ENCODE data around the gene SPECC1L. TPM values are rescaled to one million over a fixed set of nuclear protein-coding genes. Genes with fewer than 3 reads are reported as not detected.

SPECC1L gene
- polyA plus RNA-seq (2013): 28.4 and 30.4 TPM in 2 replicates

- peak within 1 kb of the TSS; percentile 88 for H2BK5ac ChIP-seq (ENCODE audit: low read depth, low read length, poor library complexity)
Observed at GRCh38 chr22:24270556-24271385, at the start of gene SPECC1L. SPECC1L (plus strand) TSS chr22:24270831; CDS start chr22:24302232, 31,401 bp downstream.

GRCh38 chr22:24224468-24224867 is 46.2 kb upstream of the SPECC1L start:
- Histone ChIP-seq H2BK12ac (ENCODE audit: low read length) (no peak overlapping the region), H3K27ac (ENCODE audit: low read depth, low read length) (no peak overlapping the region), H4K12ac (ENCODE audit: low read depth, low read length) (no peak overlapping the region), H2BK5ac (ENCODE audit: low read depth, low read length, poor library complexity) (no peak overlapping the region), H2AK5ac (ENCODE audit: low read length) (no peak overlapping the region), H3K23ac (ENCODE audit: low read length) (no peak overlapping the region), H3K27me3 (ENCODE audit: insufficient read depth, low read length) (no peaks in the 10 kb centered on the region), H3K4me1 (ENCODE audit: control insufficient read depth in 1 of 2, insufficient read depth in 2 of 2, low read length in 2 of 2) (no peaks in the 10 kb centered on the region), H2BK120ac (ENCODE audit: insufficient read depth, low read length, poor library complexity) (no peak overlapping the region), H3K14ac (ENCODE audit: low read length) (no peak overlapping the region), H3K9me3 (ENCODE audit: insufficient read depth, low read depth, low read length) (peaks cover 4% of the 10 kb centered on the region), H2AFZ (ENCODE audit: insufficient read depth, low read length, poor library complexity) (no peak overlapping the region), H4K8ac (ENCODE audit: low read depth, low read length) (no peak overlapping the region), H4K91ac (ENCODE audit: low read depth, low read length) (no peak overlapping the region), H3K36me3 (ENCODE audit: control insufficient read depth in 1 of 2, insufficient read depth in 2 of 2, low read length in 2 of 2) (peaks cover 4 to 6% of the 10 kb centered on the region in 2 experiments), H3K4ac (ENCODE audit: low read depth, low read length) (no peak overlapping the region), H3K18ac (ENCODE audit: low read length) (no peak overlapping the region), H3K4me2 (ENCODE audit: low read length) (no peak overlapping the region), H3K79me1 (ENCODE audit: low read length) (no peaks in the 10 kb centered on the region), H3K4me3 (ENCODE audit: low read depth, low read length) (no peak overlapping the region), H3K79me2 (ENCODE audit: control insufficient read depth, insufficient read depth, low read length, poor library complexity) (no peaks in the 10 kb centered on the region), H3K9ac (ENCODE audit: low read length) (no peak overlapping the region)
- DNase-seq: no peak
- no CpG with 5 or more reads among the region's 1 CpG for WGBS (ENCODE audit: extremely low coverage, insufficient coverage, insufficient read length)

More at GRCh38 chr22:24270556-24271385, at the start of gene SPECC1L:
- H3K9me3 ChIP-seq (ENCODE audit: insufficient read depth, low read depth, low read length): no peaks in the 10 kb centered on the region
- peak within 1 kb of the TSS; percentile 90 for H3K4me3 ChIP-seq (ENCODE audit: low read depth, low read length)
- peak within 1 kb of the TSS; percentile 87 for H3K4ac ChIP-seq (ENCODE audit: low read depth, low read length)
- H3K79me1 ChIP-seq (ENCODE audit: low read length): peaks cover 12% of the 10 kb centered on the region
- H2AFZ ChIP-seq (ENCODE audit: insufficient read depth, low read length, poor library complexity): peak within 1 kb of the TSS; percentile 87
- DNase-seq: peak; percentile 93 to 95
- H3K4me2 ChIP-seq (ENCODE audit: low read length): peak within 1 kb of the TSS; percentile 89
- peak within 1 kb of the TSS; percentile 97 for H2BK12ac ChIP-seq (ENCODE audit: low read length)
- H3K14ac ChIP-seq (ENCODE audit: low read length): peak within 1 kb of the TSS; percentile 95
- H4K8ac ChIP-seq (ENCODE audit: low read depth, low read length): peak within 1 kb of the TSS; percentile 97
- peak within 1 kb of the TSS; percentile 95 for H4K12ac ChIP-seq (ENCODE audit: low read depth, low read length)
- H2BK120ac ChIP-seq (ENCODE audit: insufficient read depth, low read length, poor library complexity): peak within 1 kb of the TSS; percentile 82
- peaks cover 0 to 2% of the 10 kb centered on the region in 2 experiments for H3K36me3 ChIP-seq (ENCODE audit: control insufficient read depth in 1 of 2, insufficient read depth in 2 of 2, low read length in 2 of 2)
- peak within 1 kb of the TSS; percentile 89 for H3K18ac ChIP-seq (ENCODE audit: low read length)
- no CpG with 5 or more reads among the region's 89 CpGs for WGBS (ENCODE audit: extremely low coverage, insufficient coverage, insufficient read length)
- H2AK5ac ChIP-seq (ENCODE audit: low read length): peak within 1 kb of the TSS; percentile 79
- H3K27me3 ChIP-seq (ENCODE audit: insufficient read depth, low read length): no peaks in the 10 kb centered on the region
- H3K4me1 ChIP-seq (ENCODE audit: control insufficient read depth in 1 of 2, insufficient read depth in 2 of 2, low read length in 2 of 2): peaks cover 2 to 7% of the 10 kb centered on the region in 2 experiments
- H3K27ac ChIP-seq (ENCODE audit: low read depth, low read length): peak within 1 kb of the TSS; percentile 92
- peak within 1 kb of the TSS; percentile 95 for H3K9ac ChIP-seq (ENCODE audit: low read length)
- no peak within 1 kb of the TSS for H3K23ac ChIP-seq (ENCODE audit: low read length)
- H3K79me2 ChIP-seq (ENCODE audit: control insufficient read depth, insufficient read depth, low read length, poor library complexity): peaks cover 19% of the 10 kb centered on the region
- H4K91ac ChIP-seq (ENCODE audit: low read depth, low read length): peak within 1 kb of the TSS; percentile 91

GRCh38 chr22:24225044-24225601 is 45.5 kb upstream of the SPECC1L start:
- H3K9ac ChIP-seq (ENCODE audit: low read length): no peak overlapping the region
- DNase-seq: no peak
- WGBS (ENCODE audit: extremely low coverage, insufficient coverage, insufficient read length): no CpG with 5 or more reads among the region's 14 CpGs
- H2AFZ ChIP-seq (ENCODE audit: insufficient read depth, low read length, poor library complexity): no peak overlapping the region
- no peak overlapping the region for H2BK120ac ChIP-seq (ENCODE audit: insufficient read depth, low read length, poor library complexity)
- H3K27me3 ChIP-seq (ENCODE audit: insufficient read depth, low read length): no peaks in the 10 kb centered on the region
- no peak overlapping the region for H3K23ac ChIP-seq (ENCODE audit: low read length)
- H3K79me2 ChIP-seq (ENCODE audit: control insufficient read depth, insufficient read depth, low read length, poor library complexity): no peaks in the 10 kb centered on the region
- no peak overlapping the region for H3K27ac ChIP-seq (ENCODE audit: low read depth, low read length)
- H3K18ac ChIP-seq (ENCODE audit: low read length): no peak overlapping the region
- H3K4me3 ChIP-seq (ENCODE audit: low read depth, low read length): no peak overlapping the region
- no peaks in the 10 kb centered on the region for H3K4me1 ChIP-seq (ENCODE audit: control insufficient read depth in 1 of 2, insufficient read depth in 2 of 2, low read length in 2 of 2)
- H4K8ac ChIP-seq (ENCODE audit: low read depth, low read length): no peak overlapping the region
- H2BK12ac ChIP-seq (ENCODE audit: low read length): no peak overlapping the region
- no peak overlapping the region for H3K4me2 ChIP-seq (ENCODE audit: low read length)
- H4K91ac ChIP-seq (ENCODE audit: low read depth, low read length): no peak overlapping the region
- no peak overlapping the region for H3K4ac ChIP-seq (ENCODE audit: low read depth, low read length)
- H3K36me3 ChIP-seq (ENCODE audit: control insufficient read depth in 1 of 2, insufficient read depth in 2 of 2, low read length in 2 of 2): peaks cover 1 to 6% of the 10 kb centered on the region in 2 experiments
- H3K79me1 ChIP-seq (ENCODE audit: low read length): no peaks in the 10 kb centered on the region
- no peak overlapping the region for H3K14ac ChIP-seq (ENCODE audit: low read length)
- no peak overlapping the region for H4K12ac ChIP-seq (ENCODE audit: low read depth, low read length)
- H3K9me3 ChIP-seq (ENCODE audit: insufficient read depth, low read depth, low read length): peaks cover 4% of the 10 kb centered on the region
- H2AK5ac ChIP-seq (ENCODE audit: low read length): no peak overlapping the region
- H2BK5ac ChIP-seq (ENCODE audit: low read depth, low read length, poor library complexity): no peak overlapping the region

GRCh38 chr22:24225951-24226350 is 44.7 kb upstream of the SPECC1L start:
- WGBS (ENCODE audit: extremely low coverage, insufficient coverage, insufficient read length): no CpG with 5 or more reads among the region's 14 CpGs
- Histone ChIP-seq H3K4me2 (ENCODE audit: low read length) (no peak overlapping the region), H3K14ac (ENCODE audit: low read length) (no peak overlapping the region), H2BK5ac (ENCODE audit: low read depth, low read length, poor library complexity) (no peak overlapping the region), H4K91ac (ENCODE audit: low read depth, low read length) (no peak overlapping the region), H3K4me1 (ENCODE audit: control insufficient read depth in 1 of 2, insufficient read depth in 2 of 2, low read length in 2 of 2) (peaks cover 2 to 3% of the 10 kb centered on the region in 2 experiments), H4K8ac (ENCODE audit: low read depth, low read length) (no peak overlapping the region), H3K4me3 (ENCODE audit: low read depth, low read length) (no peak overlapping the region), H3K27ac (ENCODE audit: low read depth, low read length) (no peak overlapping the region), H3K9me3 (ENCODE audit: insufficient read depth, low read depth, low read length) (peaks cover 4% of the 10 kb centered on the region), H3K18ac (ENCODE audit: low read length) (no peak overlapping the region), H4K12ac (ENCODE audit: low read depth, low read length) (peak overlapping the region; percentile 32), H2AK5ac (ENCODE audit: low read length) (peak overlapping the region; percentile 76), H3K9ac (ENCODE audit: low read length) (no peak overlapping the region), H3K4ac (ENCODE audit: low read depth, low read length) (no peak overlapping the region), H3K27me3 (ENCODE audit: insufficient read depth, low read length) (no peaks in the 10 kb centered on the region), H2BK120ac (ENCODE audit: insufficient read depth, low read length, poor library complexity) (no peak overlapping the region), H3K79me2 (ENCODE audit: control insufficient read depth, insufficient read depth, low read length, poor library complexity) (no peaks in the 10 kb centered on the region), H3K36me3 (ENCODE audit: control insufficient read depth in 1 of 2, insufficient read depth in 2 of 2, low read length in 2 of 2) (peaks cover 0 to 6% of the 10 kb centered on the region in 2 experiments), H2BK12ac (ENCODE audit: low read length) (no peak overlapping the region), H3K79me1 (ENCODE audit: low read length) (no peaks in the 10 kb centered on the region), H3K23ac (ENCODE audit: low read length) (no peak overlapping the region), H2AFZ (ENCODE audit: insufficient read depth, low read length, poor library complexity) (no peak overlapping the region)
- DNase-seq: no peak

Measured in trophoblast cell (in vitro differentiated cells and primary cell).